HL-60 (cell line): ENCODE measurements around the gene FLACC1.

Source experiments
- CTCF ChIP-seq: IDR thresholded peaks from one replicate; pipeline ENCODE4 v1.5.1; 2011; ENCODE audit warnings: low read length, control low read depth, inconsistent platforms; ENCODE audit not compliant: insufficient read depth
- REST ChIP-seq: IDR thresholded peaks from 2 replicates; pipeline ENCODE4 v1.6.1; 2012; ENCODE audit warnings: low read depth; ENCODE audit not compliant: insufficient replicate concordance

GRCh38 chr2:201242571-201243277, 114.4 kb downstream of the FLACC1 start:
- TF ChIP-seq CTCF = no peak
- TF ChIP-seq REST = no peak
